HUES48 (cell line): Measurements from ENCODE around the gene P3H3.

ENCODE experiments used
- H3K27ac ChIP-seq: one replicate; pipeline ENCODE4 v1.7.0; 2013; ENCODE audit warnings: low read depth, low read length, inconsistent platforms
- H3K27me3 ChIP-seq: 2 replicates; pipeline ENCODE4 v1.6.1; 2013; ENCODE audit warnings: mild to moderate bottlenecking, low read length; ENCODE audit not compliant: control insufficient read depth, insufficient read depth
- H3K36me3 ChIP-seq: 2 replicates; pipeline ENCODE4 v1.6.1; 2013; ENCODE audit warnings: low read length; ENCODE audit not compliant: control insufficient read depth, insufficient read depth
- H3K4me1 ChIP-seq: 2 replicates; pipeline ENCODE4 v1.6.1; 2013; ENCODE audit warnings: mild to moderate bottlenecking, low read length; ENCODE audit not compliant: control insufficient read depth, insufficient read depth
- H3K4me3 ChIP-seq: 2 replicates; pipeline ENCODE4 v1.5.1; 2013; ENCODE audit warnings: mild to moderate bottlenecking, low read depth, low read length
- H3K9ac ChIP-seq: 2 replicates; pipeline ENCODE4 v1.6.1; 2013; ENCODE audit warnings: mild to moderate bottlenecking, low read depth, low read length, moderate library complexity
- H3K9me3 ChIP-seq: 2 replicates; pipeline ENCODE4 v1.6.1; 2013; ENCODE audit warnings: low read length; ENCODE audit not compliant: control insufficient read depth, insufficient read depth

Gene P3H3

GRCh38 chr12:6822426-6823135 lies 5.6 kb upstream of the P3H3 start:
- Histone ChIP-seq H3K36me3 (no peaks in the 10 kb centered on the region), H3K9ac (no peak overlapping the region), H3K27me3 (peaks cover 63% of the 10 kb centered on the region), H3K4me3 (peak overlapping the region; percentile 69), H3K4me1 (peaks cover 41% of the 10 kb centered on the region), H3K27ac (no peak overlapping the region), H3K9me3 (no peaks in the 10 kb centered on the region)

- H3K36me3 ChIP-seq: no peaks in the 10 kb centered on the region
- peaks cover 34% of the 10 kb centered on the region for H3K4me1 ChIP-seq
- H3K4me3 ChIP-seq: no peak overlapping the region
- H3K27me3 ChIP-seq: peaks cover 63% of the 10 kb centered on the region
- H3K9me3 ChIP-seq: no peaks in the 10 kb centered on the region
- no peak overlapping the region for H3K27ac ChIP-seq
- no peak overlapping the region for H3K9ac ChIP-seq
Observed at GRCh38 chr12:6823182-6824084, 4.8 kb upstream of the P3H3 start.

GRCh38 chr12:6824085-6824775 lies 4.0 kb upstream of the P3H3 start:
- Histone ChIP-seq H3K4me3 (no peak overlapping the region), H3K27me3 (peaks cover 63% of the 10 kb centered on the region), H3K27ac (no peak overlapping the region), H3K9ac (no peak overlapping the region), H3K36me3 (no peaks in the 10 kb centered on the region), H3K9me3 (no peaks in the 10 kb centered on the region), H3K4me1 (peaks cover 33% of the 10 kb centered on the region)

GRCh38 chr12:6824901-6825381 lies 3.3 kb upstream of the P3H3 start:
- Histone ChIP-seq H3K4me3 (peak overlapping the region; percentile 60), H3K9me3 (no peaks in the 10 kb centered on the region), H3K9ac (no peak overlapping the region), H3K27me3 (peaks cover 57% of the 10 kb centered on the region), H3K36me3 (no peaks in the 10 kb centered on the region), H3K27ac (no peak overlapping the region), H3K4me1 (peaks cover 36% of the 10 kb centered on the region)

- Histone ChIP-seq H3K27ac (no peak overlapping the region), H3K36me3 (peaks cover 5% of the 10 kb centered on the region), H3K4me3 (peak overlapping the region; percentile 60), H3K9me3 (no peaks in the 10 kb centered on the region), H3K27me3 (peaks cover 51% of the 10 kb centered on the region), H3K9ac (no peak overlapping the region), H3K4me1 (peaks cover 33% of the 10 kb centered on the region)
Observed at GRCh38 chr12:6825398-6826124, 2.6 kb upstream of the P3H3 start.

GRCh38 chr12:6826125-6826733 lies 2.0 kb upstream of the P3H3 start:
- Histone ChIP-seq H3K27ac (no peak overlapping the region), H3K27me3 (peaks cover 51% of the 10 kb centered on the region), H3K9ac (no peak overlapping the region), H3K9me3 (no peaks in the 10 kb centered on the region), H3K4me1 (peaks cover 28% of the 10 kb centered on the region), H3K36me3 (peaks cover 12% of the 10 kb centered on the region), H3K4me3 (no peak overlapping the region)

- 0 out of 2 replicates have a peak overlapping the region, but pooled peaks have one; percentile 25 for H3K4me3 ChIP-seq
- H3K27me3 ChIP-seq: peaks cover 50% of the 10 kb centered on the region
- H3K4me1 ChIP-seq: peaks cover 28% of the 10 kb centered on the region
- H3K27ac ChIP-seq: no peak overlapping the region
- H3K36me3 ChIP-seq: peaks cover 19% of the 10 kb centered on the region
- no peaks in the 10 kb centered on the region for H3K9me3 ChIP-seq
- H3K9ac ChIP-seq: no peak overlapping the region
Observed at GRCh38 chr12:6826734-6827436, 1.3 kb upstream of the P3H3 start.

GRCh38 chr12:6827437-6827911 lies 733 bp upstream of the P3H3 start:
- Histone ChIP-seq H3K4me1 (peaks cover 28% of the 10 kb centered on the region), H3K4me3 (peak overlapping the region; percentile 25; the same call in 1 of the 2 replicates), H3K27me3 (peaks cover 44% of the 10 kb centered on the region), H3K9ac (no peak overlapping the region), H3K9me3 (no peaks in the 10 kb centered on the region), H3K27ac (peak overlapping the region; percentile 22), H3K36me3 (peaks cover 24% of the 10 kb centered on the region)

- H3K9ac ChIP-seq: peak overlapping the region; percentile 68
- H3K27ac ChIP-seq: peak overlapping the region; percentile 24
- H3K9me3 ChIP-seq: no peaks in the 10 kb centered on the region
- peaks cover 31% of the 10 kb centered on the region for H3K27me3 ChIP-seq
- peaks cover 21% of the 10 kb centered on the region for H3K4me1 ChIP-seq
- peak overlapping the region; percentile 90 for H3K4me3 ChIP-seq
- peaks cover 34% of the 10 kb centered on the region for H3K36me3 ChIP-seq
Observed at GRCh38 chr12:6828781-6829535, 751 bp downstream of the P3H3 start.
